Panc1 (cell line): Measurements from ENCODE around the gene TAS2R9.

Experiments
- REST ChIP-seq, 2 experiments: IDR thresholded peaks; 2 replicates each; pipeline ENCODE4 v1.6.1; 2011 to 2012; ENCODE audit warnings: low read depth in 2 of 2, control low read depth in 1 of 2, low read length in 1 of 2, mild to moderate bottlenecking in 1 of 2, moderate library complexity in 1 of 2; ENCODE audit not compliant: insufficient read depth in 1 of 2
- TF ChIP-seq, protein P1 (sequence below): fragments of 450-650 bp; IDR thresholded peaks from 2 replicates; pipeline ENCODE4 v1.5.1; 2017; ENCODE audit warnings: mild to moderate bottlenecking

- TF ChIP-seq, protein P1, sequence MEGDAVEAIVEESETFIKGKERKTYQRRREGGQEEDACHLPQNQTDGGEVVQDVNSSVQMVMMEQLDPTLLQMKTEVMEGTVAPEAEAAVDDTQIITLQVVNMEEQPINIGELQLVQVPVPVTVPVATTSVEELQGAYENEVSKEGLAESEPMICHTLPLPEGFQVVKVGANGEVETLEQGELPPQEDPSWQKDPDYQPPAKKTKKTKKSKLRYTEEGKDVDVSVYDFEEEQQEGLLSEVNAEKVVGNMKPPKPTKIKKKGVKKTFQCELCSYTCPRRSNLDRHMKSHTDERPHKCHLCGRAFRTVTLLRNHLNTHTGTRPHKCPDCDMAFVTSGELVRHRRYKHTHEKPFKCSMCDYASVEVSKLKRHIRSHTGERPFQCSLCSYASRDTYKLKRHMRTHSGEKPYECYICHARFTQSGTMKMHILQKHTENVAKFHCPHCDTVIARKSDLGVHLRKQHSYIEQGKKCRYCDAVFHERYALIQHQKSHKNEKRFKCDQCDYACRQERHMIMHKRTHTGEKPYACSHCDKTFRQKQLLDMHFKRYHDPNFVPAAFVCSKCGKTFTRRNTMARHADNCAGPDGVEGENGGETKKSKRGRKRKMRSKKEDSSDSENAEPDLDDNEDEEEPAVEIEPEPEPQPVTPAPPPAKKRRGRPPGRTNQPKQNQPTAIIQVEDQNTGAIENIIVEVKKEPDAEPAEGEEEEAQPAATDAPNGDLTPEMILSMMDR = no peak
- no peak for TF ChIP-seq REST (IDR thresholded peaks at IDR 0.05; ENCODE audit: insufficient read depth in 1 of 2, low read depth in 2 of 2, low read length in 1 of 2)
Observed at GRCh38 chr12:10759657-10760056, 50.3 kb downstream of the TAS2R9 start.
